ENCODE data around the gene COL4A3. TPM values are rescaled to one million over a fixed set of nuclear protein-coding genes. Genes with fewer than 3 reads are reported as not detected.

Gene COL4A3
- 16.0 TPM for total RNA-seq

GRCh38 chr2:227163998-227164762 is at the start of gene COL4A3, which contains the start of gene COL4A4:
TSS of gene COL4A3 (plus strand) at chr2:227164624. CDS start at chr2:227164727, 103 bp downstream.
TSS of gene COL4A4 (minus strand) at chr2:227164205. CDS start at chr2:227147483, 16,722 bp downstream.
- DNase-seq (ENCODE audit: low spot score), result peak; percentile 47

- no peak for DNase-seq (ENCODE audit: low spot score)
These were observed 48.7 kb upstream of the COL4A3 start for GRCh38 chr2:227115761-227116160.

- no peak for DNase-seq (ENCODE audit: low spot score)
These were observed 47.4 kb upstream of the COL4A3 start for GRCh38 chr2:227117027-227117426.

- no peak for DNase-seq (ENCODE audit: low spot score)
These were observed 46.6 kb upstream of the COL4A3 start for GRCh38 chr2:227117852-227118251.

DNA sequence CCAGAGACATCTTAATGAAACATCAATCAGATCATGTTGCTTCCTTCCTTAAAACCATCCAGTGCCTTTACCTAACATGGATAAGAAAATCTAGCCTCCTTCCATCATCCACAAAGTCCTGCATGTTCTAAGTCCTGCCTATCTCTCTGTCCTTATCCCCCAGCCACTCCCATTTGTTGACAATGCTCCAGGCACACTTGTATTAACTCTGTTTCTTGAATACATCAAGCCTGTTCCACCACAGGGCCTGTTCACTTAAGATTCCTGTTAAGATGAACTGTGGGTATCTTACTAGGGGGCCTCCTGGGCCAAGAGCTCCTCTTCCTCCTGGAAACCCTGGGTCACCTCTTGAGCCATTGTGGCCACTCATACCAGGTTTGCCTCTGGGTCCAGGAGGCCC is 46.1 kb upstream of the COL4A3 start:
- DNase-seq (ENCODE audit: low spot score), result no peak

DNA sequence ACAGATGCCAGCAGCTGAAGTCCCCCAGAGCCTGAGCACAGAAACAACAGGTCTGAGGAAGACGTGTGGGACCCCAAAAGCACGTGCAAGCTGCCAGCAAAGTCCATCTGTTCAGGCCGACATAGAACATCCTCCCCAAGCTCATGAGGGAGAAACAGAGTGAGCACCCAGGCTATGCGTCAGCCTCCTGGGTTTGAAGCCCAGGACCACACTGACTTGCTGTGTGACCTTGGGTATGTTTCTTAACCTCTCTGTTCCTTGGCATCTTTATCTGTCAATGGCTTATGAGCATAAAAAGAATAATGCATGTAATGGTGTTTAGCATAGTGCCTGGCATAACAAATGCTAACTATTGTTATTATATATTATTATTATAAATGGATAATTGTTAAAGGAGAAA is 40.7 kb upstream of the COL4A3 start:
- no peak for DNase-seq (ENCODE audit: low spot score)

DNA sequence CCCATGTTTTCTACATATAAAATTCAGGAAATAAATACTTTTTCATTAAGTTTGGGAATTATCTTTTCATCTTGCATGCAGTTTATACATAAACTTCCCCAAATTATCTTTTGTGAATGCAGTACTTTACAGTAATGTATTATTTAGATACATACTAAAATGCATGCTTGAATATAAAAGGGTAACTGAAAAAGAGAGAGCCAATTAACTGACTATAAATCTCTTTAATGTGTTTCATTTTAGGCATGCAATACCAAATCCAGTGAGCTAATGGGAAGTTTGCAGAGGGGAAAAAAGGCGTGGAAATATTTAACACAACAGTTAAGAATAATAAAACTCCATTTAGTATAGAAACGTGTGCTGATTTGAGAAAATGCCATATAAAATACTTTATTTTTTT is 39.6 kb upstream of the COL4A3 start:
- no peak for DNase-seq (ENCODE audit: low spot score)

DNA sequence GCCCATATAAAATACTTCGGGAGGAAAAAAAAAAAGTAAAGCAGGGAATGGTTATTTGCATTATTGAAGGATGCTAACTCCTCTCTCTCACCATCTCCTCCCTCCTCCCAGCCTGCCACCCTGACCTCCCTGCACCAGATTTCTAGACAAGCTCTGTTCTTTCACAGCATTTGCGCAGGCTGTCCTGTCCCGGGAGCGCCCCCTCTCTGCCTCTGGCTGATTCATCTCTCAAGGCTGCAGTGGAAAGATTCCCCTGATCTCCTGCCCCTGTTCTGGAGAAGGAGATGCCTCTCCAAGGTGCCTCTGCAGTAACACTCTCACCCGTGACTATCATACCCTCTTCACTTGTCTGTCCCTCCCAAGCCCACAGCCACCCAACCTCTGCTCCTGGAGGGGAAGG is 38.9 kb upstream of the COL4A3 start:
- no peak for DNase-seq (ENCODE audit: low spot score)

GRCh38 chr2:227127201-227127600 is 37.2 kb upstream of the COL4A3 start:
- no peak for DNase-seq (ENCODE audit: low spot score)

- DNase-seq (ENCODE audit: low spot score), result no peak
These were observed 33.8 kb upstream of the COL4A3 start for GRCh38 chr2:227130636-227131035.

DNA sequence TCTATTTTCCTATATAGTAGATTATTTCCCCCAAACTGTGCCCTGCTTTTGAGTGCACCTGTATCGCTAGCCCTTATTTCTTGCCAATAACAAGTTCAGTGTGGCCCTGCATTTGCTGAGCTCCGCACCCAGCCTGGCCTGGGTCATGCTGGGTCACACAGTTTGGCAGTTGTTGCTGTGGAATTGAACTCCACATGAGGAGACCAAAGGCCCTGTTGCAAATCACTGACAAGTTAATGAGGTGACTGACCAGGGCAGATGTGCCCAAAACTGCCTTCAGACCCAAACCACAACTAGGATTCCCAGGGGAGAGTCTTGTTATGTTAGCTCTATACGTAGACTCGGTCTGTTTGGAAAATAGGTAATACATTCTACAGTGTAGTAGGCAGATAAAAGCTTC is 31.4 kb upstream of the COL4A3 start:
- no peak for DNase-seq (ENCODE audit: low spot score)

- DNase-seq (ENCODE audit: low spot score), result no peak
These were observed 29.8 kb upstream of the COL4A3 start for GRCh38 chr2:227134591-227134990.

- no peak for DNase-seq (ENCODE audit: low spot score)
These were observed 23.1 kb upstream of the COL4A3 start for GRCh38 chr2:227141301-227141700.

- DNase-seq (ENCODE audit: low spot score), result no peak
These were observed 20.5 kb upstream of the COL4A3 start for GRCh38 chr2:227143895-227144294.

GRCh38 chr2:227146456-227146855 is 18.0 kb upstream of the COL4A3 start:
- DNase-seq (ENCODE audit: low spot score), result no peak

- no peak for DNase-seq (ENCODE audit: low spot score)
These were observed 17.4 kb upstream of the COL4A3 start for GRCh38 chr2:227147023-227147422.

DNA sequence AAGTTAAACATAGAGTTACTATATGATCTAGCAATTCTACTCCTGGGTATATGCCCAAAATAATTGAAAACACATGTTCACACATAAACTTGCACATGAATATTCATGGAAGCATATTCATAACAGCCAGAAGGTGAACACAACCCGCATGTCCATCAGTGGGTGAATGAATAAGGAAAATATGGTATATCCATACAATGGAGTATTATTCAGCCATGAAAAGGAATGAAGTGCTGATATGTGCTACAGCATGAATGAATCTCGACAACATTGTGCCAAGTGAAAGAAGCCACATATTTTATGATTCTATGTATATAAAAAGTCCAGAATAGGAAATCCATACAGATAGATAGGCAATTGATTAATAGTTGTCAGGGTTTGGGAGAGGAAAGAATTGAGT is 16.3 kb upstream of the COL4A3 start:
- DNase-seq (ENCODE audit: low spot score), result no peak

DNA sequence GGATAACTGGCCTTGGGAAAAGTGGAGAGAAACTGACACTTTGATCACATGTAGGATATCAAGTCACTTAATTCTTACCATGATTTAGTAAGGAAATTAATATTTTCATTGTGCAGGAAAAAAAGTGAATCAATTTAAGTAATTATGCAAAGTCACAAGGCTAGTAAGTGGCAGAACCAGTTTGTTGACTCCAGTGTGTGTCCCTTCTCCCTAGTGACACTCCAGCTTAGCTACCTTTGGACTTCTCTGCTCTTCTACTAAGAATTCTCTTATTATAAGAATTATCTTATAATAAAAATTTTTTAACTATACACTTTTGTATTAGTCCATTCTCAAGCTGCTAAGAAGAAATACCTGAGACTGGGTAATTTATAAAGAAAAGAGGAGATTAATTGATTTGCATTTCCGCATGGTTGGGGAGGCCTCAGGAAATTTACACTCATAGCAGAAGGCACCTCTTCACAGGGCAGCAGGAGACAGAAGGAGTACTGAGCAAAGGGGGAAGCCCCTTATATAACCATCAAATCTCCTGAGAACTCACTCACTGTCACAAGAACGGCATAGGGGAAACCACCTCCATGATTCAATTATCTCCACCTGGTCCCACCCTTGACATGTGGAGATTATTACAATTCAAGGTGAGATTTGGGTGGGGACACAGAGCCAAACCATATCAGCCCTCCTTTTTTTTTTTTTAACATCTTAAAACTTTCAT is 14.0 kb upstream of the COL4A3 start:
- peak; percentile 58 for DNase-seq (ENCODE audit: low spot score)

DNA sequence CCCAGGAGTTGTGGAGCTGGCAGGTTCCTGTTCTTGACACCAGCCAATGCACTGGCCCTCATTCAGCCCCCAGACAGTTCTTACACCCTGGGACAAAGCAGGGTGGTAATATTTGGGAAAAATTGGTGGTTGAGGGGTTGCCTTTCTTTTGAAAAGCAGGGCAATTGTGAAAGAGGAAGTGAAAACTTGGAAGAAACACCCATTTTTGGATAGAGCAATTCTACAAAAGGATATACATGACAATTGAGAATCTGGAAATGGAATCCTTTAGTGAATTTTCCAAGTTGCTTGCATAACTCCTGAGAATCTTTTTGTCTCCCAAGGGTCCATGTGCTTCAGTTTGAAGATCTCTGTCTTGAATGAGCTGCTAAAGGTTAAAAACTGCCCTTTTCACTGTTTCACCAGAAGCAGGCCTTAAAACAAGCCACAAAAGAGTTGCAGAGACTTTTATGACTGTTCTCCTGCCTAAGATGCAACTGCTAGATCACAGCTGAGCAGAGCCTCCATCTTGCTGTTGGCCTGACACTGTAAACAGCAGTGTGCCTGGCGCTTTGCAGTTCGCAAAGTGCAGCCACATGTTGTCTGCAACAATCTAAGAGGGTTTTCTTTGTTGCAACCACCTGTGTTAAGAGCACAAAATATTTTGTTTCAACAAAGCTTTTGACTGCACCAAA is 12.2 kb upstream of the COL4A3 start:
- no peak for DNase-seq (ENCODE audit: low spot score)

DNA sequence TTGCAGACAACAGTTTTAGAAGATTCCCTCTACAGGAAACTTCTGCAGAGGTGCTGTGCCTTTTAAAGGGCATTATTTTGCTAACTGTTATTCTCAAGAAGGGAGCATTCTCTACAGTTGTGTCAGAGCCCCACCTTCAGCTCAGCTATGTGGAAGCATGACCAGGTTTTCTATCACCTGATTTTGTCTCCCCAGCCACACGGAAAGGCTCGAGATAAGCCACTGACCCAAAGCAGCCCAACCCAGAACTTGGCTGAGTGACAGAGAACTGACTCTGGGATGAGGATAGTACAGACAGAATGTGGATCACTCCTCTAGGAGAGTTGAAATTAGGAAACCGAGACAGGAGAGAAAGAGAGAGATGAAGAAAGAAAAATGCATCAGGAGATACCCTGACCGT is 11.1 kb upstream of the COL4A3 start:
- peak; percentile 79 for DNase-seq (ENCODE audit: low spot score)

DNA sequence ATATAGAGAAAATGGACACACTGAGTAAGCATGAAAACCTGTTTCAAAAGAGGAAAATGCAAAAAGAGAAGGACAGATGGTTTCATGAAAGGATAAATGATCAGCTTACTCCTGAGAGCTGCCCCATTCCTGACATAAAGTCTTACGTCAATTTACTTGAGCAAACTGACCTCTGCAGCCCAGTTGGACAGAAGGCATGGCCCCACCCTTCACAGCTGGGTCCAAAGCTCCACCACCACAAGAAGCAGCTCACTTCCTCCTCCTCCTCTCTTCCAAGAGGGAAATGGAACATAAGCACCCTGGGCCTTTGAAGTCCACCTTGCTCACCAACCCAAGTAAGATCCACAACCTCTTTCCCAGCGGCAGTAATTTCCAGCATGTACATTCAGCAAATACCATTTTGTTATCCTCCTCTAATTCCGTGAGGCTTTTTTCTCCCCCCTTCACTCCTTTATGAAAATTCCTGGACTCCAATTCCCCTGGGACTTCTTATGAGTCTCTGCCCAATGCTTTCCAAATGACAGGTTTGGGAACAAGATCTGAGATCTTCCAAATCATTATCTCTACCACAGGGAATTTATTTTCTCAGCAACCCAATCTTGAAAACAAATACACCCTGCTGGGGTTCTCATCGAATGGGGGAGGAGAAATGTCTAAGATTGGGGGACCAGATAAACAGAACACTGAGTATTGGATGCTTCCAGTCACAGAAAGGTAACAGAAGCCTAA is 10.5 kb upstream of the COL4A3 start:
- peak; percentile 74 for DNase-seq (ENCODE audit: low spot score)
